Amniotic stem cell (primary cell): Measurements from ENCODE around the gene CCDC171.
"Not testable (repeated sequence)": the region's sequence is repeated elsewhere in the genome, so short reads cannot be mapped to it uniquely, and the experiment has no call there.

ENCODE experiments used
- DNase-seq: peaks from one replicate; lab custom pipeline; 2025; lab: John Stamatoyannopoulos, UW

Gene CCDC171

DNA sequence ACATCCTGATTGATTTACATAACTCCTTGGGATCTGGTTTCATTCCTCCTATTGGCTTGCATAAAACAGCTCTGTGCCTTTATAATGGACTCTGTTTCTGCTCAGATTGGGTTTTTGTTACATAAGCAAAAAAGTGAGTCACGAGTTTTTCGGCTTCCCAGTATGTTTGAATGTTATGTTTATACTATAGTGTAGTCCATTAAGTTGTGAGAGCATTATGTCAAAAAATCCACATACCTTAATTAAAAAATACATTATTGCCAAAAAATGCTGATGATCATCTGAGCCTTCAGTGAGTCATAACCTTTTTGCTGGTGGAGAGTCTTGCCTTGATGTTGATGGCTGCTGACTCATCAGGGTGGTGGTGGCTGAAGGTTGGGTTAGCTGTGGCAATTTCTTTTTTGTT is 144.6 kb downstream of the CCDC171 start:
- DNase-seq: peak; percentile 60

DNA sequence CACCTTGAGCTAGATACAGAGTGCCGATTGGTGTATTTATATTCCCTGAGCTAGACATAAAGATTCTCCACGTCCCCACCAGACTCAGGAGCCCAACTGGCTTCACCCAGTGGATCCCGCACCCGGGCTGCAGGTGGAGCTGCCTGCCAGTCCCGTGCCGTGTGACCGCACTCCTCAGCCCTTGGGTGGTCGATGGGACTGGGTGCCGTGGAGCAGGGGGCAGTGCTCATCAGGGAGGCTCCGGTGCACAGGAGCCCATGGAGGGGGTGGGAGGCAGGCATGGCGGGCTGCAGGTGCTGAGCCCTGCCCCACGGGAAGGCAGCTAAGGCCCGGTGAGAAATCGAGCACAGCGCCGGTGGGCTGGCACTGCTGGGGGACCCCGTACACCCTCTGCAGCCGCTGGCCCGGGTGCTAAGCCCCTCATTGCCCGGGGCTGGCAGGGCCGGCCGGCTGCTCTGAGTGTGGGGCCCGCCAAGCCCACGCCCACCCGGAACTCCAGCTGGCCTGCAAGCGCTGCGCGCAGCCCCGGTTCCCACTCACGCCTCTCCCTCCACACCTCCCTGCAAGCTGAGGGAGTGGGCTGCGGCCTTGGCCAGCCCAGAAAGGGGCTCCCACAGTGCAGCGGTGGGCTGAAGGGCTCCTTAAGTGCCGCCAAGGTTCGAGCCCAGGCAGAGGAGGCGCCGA is 147.2 kb downstream of the CCDC171 start:
- not testable (repeated sequence) for DNase-seq

DNA sequence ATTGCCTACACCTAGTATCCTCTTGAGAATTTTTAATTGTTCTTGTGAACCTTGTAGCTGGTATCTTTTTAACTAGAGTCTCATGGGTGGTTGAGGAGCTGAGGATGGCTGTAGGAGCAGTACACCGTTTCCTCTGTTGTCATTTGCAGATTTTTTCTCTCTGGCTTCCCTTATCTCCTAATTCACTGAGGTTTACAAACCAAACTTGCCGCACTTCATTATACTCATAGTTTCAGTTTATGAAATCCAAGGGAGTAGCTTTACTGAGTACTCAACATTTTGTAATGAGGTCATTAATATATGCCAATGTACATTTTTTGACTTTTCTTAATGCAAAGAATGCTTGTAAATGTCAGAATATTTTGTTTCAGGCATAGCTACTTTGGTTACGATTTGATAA is 154.2 kb downstream of the CCDC171 start:
- no peak for DNase-seq

DNA sequence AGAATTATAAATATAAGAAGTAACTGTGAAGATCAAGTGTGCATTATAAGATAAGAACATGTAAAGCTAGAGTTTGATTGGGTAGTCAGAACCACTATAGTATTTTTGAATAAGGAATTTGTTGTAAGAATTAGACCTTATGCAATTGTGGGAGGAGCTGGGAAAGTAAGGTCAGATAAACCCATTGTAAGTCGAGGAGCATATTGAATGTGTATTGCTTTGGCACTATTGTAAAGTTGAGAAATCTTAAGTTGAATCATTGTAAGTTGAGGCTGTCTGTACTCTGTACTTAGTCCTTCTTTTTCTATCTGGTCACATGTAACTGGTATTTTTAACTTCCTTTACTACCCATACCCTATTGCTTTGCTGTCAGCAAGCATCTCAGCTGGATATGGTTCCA is 158.7 kb downstream of the CCDC171 start:
- no peak for DNase-seq

DNA sequence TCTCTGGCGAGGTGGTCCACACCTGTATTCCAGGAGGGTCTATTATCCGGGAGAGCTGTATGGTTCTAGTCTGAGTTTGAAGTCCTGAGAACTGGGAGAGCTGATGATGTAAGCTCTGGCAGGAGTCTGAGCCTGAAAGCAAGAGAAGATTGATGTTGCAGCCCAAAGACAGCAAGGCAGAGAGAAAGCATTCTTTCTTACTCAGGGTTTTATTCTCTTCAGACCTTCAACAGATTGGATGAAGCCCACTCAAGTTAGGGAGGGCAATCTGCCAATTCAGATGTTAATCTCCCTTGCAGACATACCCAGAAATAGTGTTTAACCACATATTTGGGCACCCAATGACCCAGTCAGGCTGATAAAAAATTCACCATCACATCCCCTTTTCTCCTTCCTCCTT is 159.1 kb downstream of the CCDC171 start:
- no peak for DNase-seq

DNA sequence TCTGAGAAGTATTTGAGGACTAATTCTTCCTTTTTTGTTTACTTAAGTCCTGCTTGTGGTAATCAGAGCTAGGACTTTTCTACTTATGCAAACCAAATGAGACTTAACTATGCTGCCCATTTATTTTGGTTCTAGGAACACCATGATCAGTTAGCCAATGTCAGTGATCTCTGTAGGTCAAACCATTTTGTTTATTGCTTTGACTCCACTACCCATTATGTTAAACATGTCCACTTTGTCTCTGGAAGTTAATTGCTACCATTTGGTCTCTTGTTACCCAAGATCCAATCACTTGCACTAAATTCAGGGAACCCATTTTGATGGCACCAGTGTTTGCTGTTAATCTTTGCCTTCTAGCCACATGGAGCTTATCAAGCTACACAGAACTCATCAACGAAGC is 161.9 kb downstream of the CCDC171 start:
- DNase-seq: no peak

DNA sequence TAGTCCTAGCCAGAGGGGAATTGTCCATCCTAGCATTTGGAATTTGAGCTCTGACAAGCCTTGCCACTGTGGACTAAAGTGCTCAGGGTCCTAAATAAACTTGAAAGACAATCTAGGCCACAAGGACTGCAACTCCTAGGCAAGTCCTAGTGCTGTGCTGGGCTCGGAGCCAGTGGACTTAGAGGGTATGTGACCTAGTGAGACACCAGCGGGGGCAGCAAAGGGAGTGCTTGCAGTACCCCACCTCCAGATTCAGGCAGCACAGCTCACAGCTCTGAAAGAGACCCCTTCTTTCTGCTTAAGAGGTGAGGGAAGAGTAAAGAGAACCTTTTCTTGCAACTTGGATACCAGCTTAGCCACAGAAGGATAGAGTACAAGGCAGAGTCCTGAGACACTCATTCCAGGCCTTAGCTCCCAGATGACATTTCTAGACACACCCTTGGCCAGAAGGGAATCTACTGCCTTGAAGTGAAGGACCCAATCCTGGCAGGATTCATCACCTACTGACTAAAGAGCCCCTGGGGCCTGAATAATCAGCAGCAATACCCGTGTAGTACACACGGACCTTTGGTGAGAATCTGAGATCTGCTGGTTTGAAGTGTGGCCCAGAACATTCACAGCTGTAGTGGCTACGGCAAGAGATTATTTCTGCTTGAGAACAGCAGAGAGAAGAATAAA is 164.6 kb downstream of the CCDC171 start:
- DNase-seq: no peak

DNA sequence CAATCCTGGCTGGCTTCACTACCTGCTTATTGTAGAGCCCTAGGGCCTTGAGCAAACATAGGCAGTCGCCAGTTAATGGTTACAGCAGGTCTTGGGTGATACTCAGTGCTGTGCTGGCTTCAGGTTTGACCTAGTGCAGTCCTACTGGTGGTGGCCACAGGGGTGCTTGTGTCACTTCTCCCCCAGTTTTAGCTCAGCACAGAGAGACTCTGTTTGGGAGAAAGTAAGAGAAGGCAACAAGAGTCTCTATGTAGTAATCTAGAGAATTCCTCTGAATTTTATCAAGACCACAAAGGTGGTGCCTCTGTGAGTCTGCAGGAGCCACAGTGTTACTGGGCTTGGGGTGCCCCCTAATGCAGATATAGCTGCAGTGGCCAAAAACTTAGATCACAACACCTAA is 165.6 kb downstream of the CCDC171 start:
- no peak for DNase-seq

DNA sequence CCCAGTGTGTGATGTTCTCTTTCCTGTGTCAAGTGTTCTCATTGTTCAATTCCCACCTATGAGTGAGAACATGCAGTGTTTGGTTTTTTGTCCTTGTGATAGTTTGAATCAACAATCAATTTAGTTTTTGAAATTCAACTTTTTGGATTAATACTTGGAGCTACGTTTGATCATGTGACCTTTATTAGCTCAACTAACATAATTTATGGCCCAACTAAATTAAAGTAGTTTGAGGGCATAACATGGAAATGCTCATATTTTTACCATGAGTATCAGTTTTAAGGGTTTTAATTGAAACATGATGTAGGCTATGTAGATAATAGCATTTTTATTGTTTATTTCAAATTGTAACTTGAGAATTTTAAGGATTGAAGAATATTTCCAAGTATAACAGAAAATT is 168.0 kb downstream of the CCDC171 start:
- no peak for DNase-seq

DNA sequence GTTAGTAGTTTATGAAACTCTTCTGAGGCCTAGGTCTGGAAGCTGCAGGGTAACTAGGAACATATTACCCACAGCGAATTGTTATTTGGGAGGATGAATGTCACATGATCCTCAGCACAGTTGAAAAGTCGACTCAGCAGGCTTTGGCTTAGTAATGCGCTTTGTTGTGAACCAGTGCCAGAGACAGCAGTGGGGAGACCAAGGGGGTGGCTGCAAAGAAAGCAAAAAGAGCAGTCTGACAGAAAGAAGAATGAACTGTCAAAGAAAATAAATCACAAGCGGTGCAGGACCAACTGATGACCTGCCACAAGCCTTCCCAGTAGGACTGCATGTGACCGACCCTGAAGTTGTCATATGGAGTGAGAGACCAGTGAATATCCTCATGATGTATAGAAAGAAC is 170.0 kb downstream of the CCDC171 start:
- DNase-seq: no peak

DNA sequence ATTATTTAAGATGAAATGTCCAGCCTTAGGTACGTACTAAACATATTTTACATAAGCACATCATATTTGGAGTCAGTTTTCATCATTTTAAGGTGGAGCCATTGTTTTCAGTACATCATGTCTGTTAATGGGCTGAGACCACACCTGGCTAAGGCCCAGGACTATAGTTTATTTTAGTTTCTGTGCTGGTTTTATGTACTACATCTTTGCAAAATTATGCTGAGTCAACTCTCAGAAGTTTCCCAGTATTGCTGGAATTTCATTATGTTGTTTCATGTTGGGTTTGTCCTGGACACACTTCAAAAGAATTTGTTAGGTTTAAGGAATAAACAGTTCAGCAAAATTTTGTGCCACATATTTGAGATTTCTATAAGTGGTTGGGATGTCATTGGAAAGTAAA is 171.2 kb downstream of the CCDC171 start:
- no peak for DNase-seq

DNA sequence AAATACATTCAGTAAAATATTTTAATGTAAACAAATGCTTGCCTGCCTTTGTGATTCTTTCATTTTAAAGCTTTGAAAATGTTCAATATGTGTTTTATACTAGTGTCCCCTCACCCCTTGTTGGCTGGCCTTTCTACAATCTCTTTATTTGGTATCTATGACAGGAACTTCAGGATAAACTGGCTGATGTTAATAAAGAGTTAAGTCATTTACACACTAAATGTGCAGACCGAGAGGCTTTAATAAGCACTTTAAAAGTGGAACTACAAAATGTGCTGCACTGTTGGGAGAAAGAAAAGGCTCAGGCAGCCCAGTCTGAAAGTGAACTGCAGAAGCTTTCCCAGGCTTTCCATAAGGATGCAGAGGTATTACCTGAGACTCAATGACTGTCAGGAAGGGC is 171.8 kb downstream of the CCDC171 start:
- DNase-seq: no peak

DNA sequence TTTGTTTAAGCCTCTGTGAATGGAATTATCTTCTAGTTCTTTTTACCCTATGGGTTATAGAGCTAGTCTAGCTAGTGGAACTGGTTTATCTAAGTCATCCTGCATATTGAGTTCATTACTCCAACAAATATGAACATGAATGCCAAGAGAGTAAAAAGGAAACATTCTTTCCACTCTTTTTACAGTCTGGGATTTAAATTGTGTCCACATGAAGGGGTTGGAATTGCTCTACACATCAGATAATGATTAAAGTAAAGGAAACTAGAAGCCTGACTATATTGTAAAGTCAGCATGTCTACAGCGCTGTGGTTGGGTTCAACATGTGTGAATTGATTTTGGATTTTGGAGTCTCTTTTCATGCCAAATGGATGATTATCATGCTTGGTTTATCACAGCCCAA is 173.1 kb downstream of the CCDC171 start:
- no peak for DNase-seq

DNA sequence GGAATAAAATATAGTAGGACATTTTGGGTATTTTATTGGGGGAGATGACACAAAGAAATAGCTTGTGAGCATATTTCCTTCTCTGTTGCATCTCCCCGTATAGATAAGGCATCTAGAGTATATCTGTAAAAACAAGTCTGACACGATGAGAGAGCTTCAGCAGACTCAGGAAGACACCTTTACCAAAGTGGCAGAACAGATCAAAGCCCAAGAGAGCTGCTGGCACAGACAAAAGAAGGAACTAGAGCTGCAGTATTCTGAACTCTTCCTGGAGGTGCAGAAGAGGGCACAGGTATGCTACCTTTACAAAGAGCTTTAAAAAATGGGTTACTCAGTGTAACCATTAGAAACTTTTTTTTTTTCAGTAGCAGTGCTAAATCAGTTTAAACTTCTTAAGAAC is 176.7 kb downstream of the CCDC171 start:
- no peak for DNase-seq

DNA sequence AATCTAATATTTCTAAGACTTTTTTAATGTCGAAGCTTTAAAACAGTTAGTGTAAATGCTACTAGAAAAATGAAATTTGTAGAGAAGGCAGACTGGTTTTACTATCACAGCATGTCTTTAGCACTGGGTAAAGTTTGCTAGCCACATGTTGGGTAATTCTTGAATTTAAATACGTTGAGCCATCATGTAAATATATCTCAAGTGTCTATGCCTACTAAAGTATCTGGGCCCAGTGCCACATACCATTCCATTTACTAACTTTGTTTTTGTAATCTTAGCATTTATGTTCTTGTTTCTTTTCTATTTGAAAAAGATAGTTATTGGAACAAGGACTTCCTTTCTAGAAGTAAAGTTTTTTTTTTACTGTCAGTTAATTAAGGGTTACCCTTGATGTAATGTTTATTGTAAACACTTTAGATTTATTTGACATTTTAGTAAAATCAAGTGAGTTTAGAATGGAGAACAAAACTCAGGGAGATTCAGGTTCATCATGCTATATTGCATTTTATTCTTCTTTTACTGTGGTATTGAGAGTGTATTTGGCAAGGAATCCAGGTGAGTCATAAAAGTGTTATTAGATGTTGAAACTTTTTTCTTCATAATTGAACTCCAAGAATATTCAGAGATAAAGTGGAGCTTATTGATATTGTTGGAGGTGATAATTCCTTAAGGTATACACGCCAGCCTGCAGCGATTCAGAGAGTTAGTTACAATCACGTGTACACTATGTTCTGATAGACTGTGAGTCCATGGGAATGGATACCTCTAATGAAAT is 182.4 kb downstream of the CCDC171 start:
- peak; percentile 64 for DNase-seq

DNA sequence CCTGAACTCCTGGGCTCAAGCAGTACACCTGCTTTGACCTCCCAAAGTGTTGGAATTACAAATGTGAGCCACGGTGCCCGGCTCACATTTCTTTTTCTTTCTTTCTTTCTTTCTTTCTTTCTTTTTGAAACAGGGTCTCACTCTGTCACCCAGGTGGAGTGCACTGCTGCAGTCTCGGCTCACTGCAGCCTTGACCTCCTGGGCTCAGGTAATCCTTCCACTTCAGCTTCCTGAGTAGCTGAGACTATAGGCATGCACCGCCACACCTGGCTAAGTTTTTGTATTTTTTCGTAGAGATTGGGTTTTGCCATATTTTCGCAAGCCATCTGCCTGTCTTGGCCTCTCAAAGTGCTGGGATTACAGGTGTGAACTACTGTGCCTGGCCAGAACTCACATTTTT is 183.7 kb downstream of the CCDC171 start:
- no peak for DNase-seq

DNA sequence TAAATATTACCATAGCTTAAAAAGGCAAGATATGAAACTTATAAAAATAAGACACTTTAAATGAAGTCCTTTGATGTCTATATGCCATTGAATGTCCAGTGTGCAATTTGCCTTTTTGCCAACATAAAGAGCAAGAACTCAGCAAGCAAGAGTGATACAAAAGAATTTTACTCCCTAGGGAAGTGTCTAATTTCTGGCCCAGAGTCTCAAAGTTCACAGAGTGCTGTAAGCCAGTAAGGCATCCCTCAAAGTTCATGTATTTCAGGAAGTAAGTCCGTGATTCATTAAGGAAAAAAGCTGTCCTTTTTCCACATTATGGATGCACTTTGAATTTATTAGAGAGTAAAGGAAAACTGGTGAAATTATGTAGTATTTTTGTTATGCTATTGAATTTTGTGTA is 185.2 kb downstream of the CCDC171 start:
- no peak for DNase-seq

DNA sequence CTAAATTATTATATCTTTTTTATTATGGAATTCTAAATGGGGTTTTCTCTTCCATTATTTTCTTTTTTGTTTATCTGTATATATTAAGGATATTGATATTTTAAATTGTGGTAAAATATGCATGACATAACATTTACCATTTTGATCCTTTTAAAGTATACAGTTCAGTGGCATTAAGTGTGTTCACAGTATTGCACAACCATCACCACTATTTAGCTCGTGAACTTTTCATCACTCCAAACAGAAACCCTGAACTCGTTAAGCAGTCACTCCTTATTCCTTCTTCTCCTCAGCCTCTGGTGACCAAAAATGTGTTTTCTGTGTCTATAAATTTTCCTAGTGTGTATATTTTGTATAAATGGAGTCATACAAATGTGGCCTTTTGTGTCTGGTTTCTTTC is 188.2 kb downstream of the CCDC171 start:
- DNase-seq: no peak

DNA sequence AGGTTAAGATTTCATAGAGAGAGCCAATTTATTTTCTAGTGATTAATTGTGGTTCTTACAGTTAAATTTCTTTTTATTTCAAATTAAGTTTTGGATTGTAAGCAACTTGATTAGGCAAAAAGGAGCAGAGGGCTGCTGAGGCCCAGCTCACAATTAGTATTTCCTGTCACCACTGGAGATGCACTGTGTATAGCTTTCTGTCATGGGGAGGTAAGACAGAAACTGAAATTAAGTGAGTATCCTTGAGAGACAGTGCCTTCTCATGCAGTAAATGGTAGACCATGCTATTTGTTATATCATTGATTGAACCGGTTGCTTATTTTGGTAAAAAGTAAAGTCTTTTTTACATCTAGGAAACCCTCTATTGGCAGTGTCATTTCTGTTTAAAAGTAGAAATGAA is 190.7 kb downstream of the CCDC171 start:
- DNase-seq: no peak

DNA sequence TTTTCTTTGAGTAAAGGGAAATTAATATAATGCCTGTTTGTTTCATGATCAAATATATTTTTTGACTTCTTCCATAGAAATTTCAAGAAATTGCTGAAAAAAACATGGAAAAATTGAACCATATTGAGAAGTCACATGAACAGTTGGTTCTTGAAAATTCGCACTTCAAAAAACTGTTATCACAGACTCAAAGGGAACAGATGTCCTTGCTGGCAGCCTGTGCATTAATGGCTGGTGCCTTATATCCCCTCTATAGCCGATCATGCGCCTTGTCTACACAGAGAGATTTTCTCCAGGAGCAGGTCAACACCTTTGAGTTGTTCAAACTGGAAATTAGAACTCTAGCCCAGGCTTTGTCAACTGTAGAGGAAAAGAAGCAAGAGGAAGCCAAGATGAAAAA is 191.4 kb downstream of the CCDC171 start:
- DNase-seq: no peak

DNA sequence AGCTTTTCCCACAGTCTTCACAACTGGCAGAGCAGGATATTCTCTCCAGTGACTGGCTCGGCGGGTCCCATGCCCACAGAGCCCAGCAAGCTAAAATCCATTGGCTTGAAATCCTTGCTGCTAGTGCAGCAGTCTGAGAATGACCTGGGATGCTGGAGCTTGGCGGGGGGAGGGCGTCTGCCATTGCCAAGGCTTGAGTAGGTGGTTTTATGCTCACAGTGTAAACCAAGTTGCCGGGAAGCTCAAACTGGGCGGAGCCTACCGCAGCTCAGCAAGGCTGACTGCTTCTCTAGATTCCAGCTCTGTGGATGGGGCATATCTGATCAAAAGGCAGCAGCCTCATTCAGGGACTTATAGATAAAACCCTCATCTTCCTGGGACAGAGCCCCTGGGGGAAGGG is 194.1 kb downstream of the CCDC171 start:
- DNase-seq: no peak

DNA sequence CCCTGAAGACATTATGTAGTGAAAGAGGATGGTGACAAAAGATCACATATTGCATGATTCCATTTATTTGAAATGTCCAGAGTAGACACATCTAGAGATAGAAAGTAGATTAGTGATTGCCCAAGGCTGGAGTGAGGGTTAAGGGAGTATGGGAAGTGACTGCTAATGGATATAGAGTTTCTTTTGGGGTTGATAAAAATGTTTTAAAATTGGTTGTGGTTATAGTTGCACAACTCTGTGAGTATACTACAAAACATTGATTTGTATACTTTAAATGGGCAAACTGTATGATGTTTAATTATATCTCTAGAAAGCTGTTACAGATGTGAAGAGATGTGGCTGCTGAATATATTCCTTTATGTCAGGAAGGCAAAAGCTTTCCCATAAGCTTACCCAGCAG is 202.8 kb downstream of the CCDC171 start:
- no peak for DNase-seq

DNA sequence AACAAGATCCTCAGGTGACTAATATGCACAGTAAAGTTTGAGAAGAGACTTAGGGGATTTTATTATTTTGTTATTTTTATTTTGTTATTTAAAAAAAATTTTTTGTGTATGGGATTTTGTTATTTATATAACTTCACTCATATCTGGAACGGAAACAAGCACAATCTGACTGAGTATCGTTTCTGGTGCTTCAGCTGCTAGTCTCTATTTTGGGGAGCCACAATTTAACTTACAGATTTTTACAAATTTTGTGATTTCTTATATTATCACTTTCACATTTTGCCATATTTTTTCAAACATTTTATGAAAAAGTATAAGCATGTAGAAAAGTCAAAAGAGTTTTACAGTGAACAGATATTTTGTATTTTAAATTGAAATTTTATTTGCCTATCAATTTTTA is 208.7 kb downstream of the CCDC171 start:
- no peak for DNase-seq
